Measurements from ENCODE around the gene APOBEC3G.
"Not testable (repeated sequence)": the region's sequence is repeated elsewhere in the genome, so short reads cannot be mapped to it uniquely, and the experiment has no call there.

GRCh38 chr22:39063904-39064303 is 13.2 kb upstream of the APOBEC3G start:
- not testable (repeated sequence) for TF ChIP-seq EZH2 (IDR thresholded peaks at IDR 0.05; ENCODE audit: borderline replicate concordance, control insufficient read depth, low read depth, low read length); SP1 (IDR thresholded peaks at IDR 0.05; ENCODE audit: low read depth, low read length); REST (IDR thresholded peaks at IDR 0.05; ENCODE audit: low read depth, low read length); POLR2A (IDR thresholded peaks at IDR 0.05; ENCODE audit: low read depth, low read length); EGR1 (IDR thresholded peaks at IDR 0.05; ENCODE audit: borderline replicate concordance in 1 of 2, low read depth in 2 of 2, low read length in 2 of 2); MEF2B (IDR thresholded peaks at IDR 0.05; ENCODE audit: partially characterized antibody, poor library complexity, severe bottlenecking); CREM (IDR thresholded peaks at IDR 0.05; ENCODE audit: low read depth); CTCF (IDR thresholded peaks at IDR 0.05 in 2 of 3, conservative IDR thresholded peaks at IDR 0.05 in 1 of 3; ENCODE audit: control insufficient read depth in 2 of 3, extremely low read depth in 1 of 3, insufficient read depth in 1 of 3, low read depth in 3 of 3, low read length in 3 of 3); ATF3 (IDR thresholded peaks at IDR 0.05; ENCODE audit: borderline replicate concordance, extremely low read depth, low read depth, low read length); RAD21 (IDR thresholded peaks at IDR 0.05; ENCODE audit: insufficient read depth, low read depth, low read length)
- peak; percentile 35; the same call in 1 of the 2 replicates for TF ChIP-seq MTA2 (IDR thresholded peaks at IDR 0.05; ENCODE audit: low read depth)
